GM12878 (cell line): ENCODE results near the gene ERVMER34-1. TPM values are rescaled to one million over a fixed set of nuclear protein-coding genes. Genes with fewer than 3 reads are reported as not detected.

Experiments used
- ASH2L ChIP-seq: fragments of 300-600, 200-600 bp; sonication (generic); IDR thresholded peaks from 2 replicates; pipeline ENCODE4 v1.6.1; 2017; ENCODE audit warnings: low read depth, mild to moderate bottlenecking, borderline replicate concordance
- CREM ChIP-seq: IDR thresholded peaks from 2 replicates; pipeline ENCODE4 v1.6.1; 2014; ENCODE audit warnings: antibody characterized with exemption, low read depth
- EED ChIP-seq: sonication (generic); IDR thresholded peaks from 2 replicates; pipeline ENCODE4 v1.6.1; 2016; ENCODE audit warnings: antibody characterized with exemption, low read depth
- GATAD2B ChIP-seq: fragments of 450-650 bp; conservative IDR thresholded peaks from 2 replicates; pipeline ENCODE4 v1.6.1; 2017; ENCODE audit warnings: low read depth, mild to moderate bottlenecking, moderate library complexity
- HDAC6 ChIP-seq: fragments of 200-600 bp; sonication (generic); IDR thresholded peaks from one replicate; pipeline ENCODE4 v1.8.0; 2017; ENCODE audit warnings: antibody characterized with exemption; ENCODE audit not compliant: unreplicated experiment
- KAT2A ChIP-seq: conservative IDR thresholded peaks from 2 replicates; pipeline ENCODE4 v1.6.1; 2011; ENCODE audit warnings: low read depth, low read length; ENCODE audit not compliant: control insufficient read depth
- LARP7 ChIP-seq: fragments of 450-650 bp; IDR thresholded peaks from 2 replicates; pipeline ENCODE4 v1.6.1; 2017; ENCODE audit warnings: mild to moderate bottlenecking
- MYB ChIP-seq: fragments of 150-350 bp; IDR thresholded peaks from 2 replicates; pipeline ENCODE4 v1.6.1; 2014; ENCODE audit warnings: mild to moderate bottlenecking, low read depth, low read length, borderline replicate concordance
- NFIC ChIP-seq: IDR thresholded peaks from 2 replicates; pipeline ENCODE4 v1.6.1; 2012; ENCODE audit warnings: low read depth, mild to moderate bottlenecking, inconsistent platforms, low read length, moderate library complexity
- NR2C2 ChIP-seq: IDR thresholded peaks from 2 replicates; pipeline ENCODE4 v1.6.1; 2011; ENCODE audit warnings: borderline replicate concordance, low read depth; ENCODE audit not compliant: control insufficient read depth, insufficient read length
- PML ChIP-seq: IDR thresholded peaks from 2 replicates; pipeline ENCODE4 v1.6.1; 2012; ENCODE audit warnings: low read length, inconsistent platforms
- RFX5 ChIP-seq: IDR thresholded peaks from 2 replicates; pipeline ENCODE4 v1.6.1; 2011; ENCODE audit warnings: low read depth, low read length, improper control_type of control experiment
- SKIL ChIP-seq: fragments of 450-650 bp; IDR thresholded peaks from 2 replicates; pipeline ENCODE4 v1.6.1; 2017; ENCODE audit warnings: mild to moderate bottlenecking, low read depth, inconsistent platforms; ENCODE audit not compliant: poor library complexity, severe bottlenecking
- SMC3 ChIP-seq: IDR thresholded peaks from 2 replicates; pipeline ENCODE4 v1.6.1; 2011; ENCODE audit warnings: low read length, improper control_type of control experiment, borderline replicate concordance
- SPI1 ChIP-seq: IDR thresholded peaks from 2 replicates; pipeline ENCODE4 v1.6.1; 2011; ENCODE audit warnings: low read depth, mild to moderate bottlenecking, low read length, moderate library complexity, borderline replicate concordance; ENCODE audit not compliant: insufficient read depth
- YBX1 ChIP-seq: fragments of 450-650 bp; IDR thresholded peaks from 2 replicates; pipeline ENCODE4 v1.6.1; 2016; ENCODE audit warnings: antibody characterized with exemption
- YY1 ChIP-seq: IDR thresholded peaks from 2 replicates; pipeline ENCODE4 v1.6.1; 2011; ENCODE audit warnings: low read depth, mild to moderate bottlenecking, low read length
- polyA plus RNA-seq, 11 experiments: library from polyadenylated mRNA; depleted of rRNA in 4 of 11; unstranded in 6 of 11; stranded (reverse) in 5 of 11; fragments of >200 nt; fragmentation: Nextera tagmentation in 4 of 11; fragmentation: Illumina TruSeq in 1 of 11; extraction: Ambion mirVana in 4 of 11; extraction: Trizol in 1 of 11; gene quantifications; 1 replicate in 1 of 11; 2 replicates in 10 of 11; pipeline versions ENCODE4 v1.2.1 to v1.2.3, GENCODE V29; 2011 to 2016; ENCODE audit warnings: inconsistent platforms in 2 of 11, missing spikeins in 2 of 11, low read depth in 1 of 11
- total RNA-seq, 4 experiments: library from RNA; depleted of rRNA in 3 of 4; stranded (reverse); fragments of >200 nt in 3 of 4; fragmentation: Illumina TruSeq in 1 of 4; extraction: Trizol in 1 of 4; gene quantifications; 2 replicates each; pipeline versions ENCODE4 v1.2.1 to v1.2.3, GENCODE V29; 2013 to 2021
- TF ChIP-seq, protein P1 (sequence below): fragments of 450-650 bp; formaldehyde crosslinking; IDR thresholded peaks from 2 replicates; pipeline ENCODE4 v1.5.0; 2022; ENCODE audit warnings: mild to moderate bottlenecking, missing genetic modification characterization
- TF ChIP-seq, protein P2 (sequence below): fragments of 450-650 bp; IDR thresholded peaks from 2 replicates; pipeline ENCODE4 v1.6.1; 2016; ENCODE audit warnings: mild to moderate bottlenecking
- TF ChIP-seq, protein P3 (sequence below): fragments of 450-650 bp; IDR thresholded peaks from 2 replicates; pipeline ENCODE4 v1.6.1; 2017; ENCODE audit warnings: antibody characterized with exemption, mild to moderate bottlenecking, moderate library complexity

ERVMER34-1 gene
- total and polyA plus RNA-seq, 10 of the 15 experiments (the other 5 are each of a cell fraction or from before 2014, with no cell fraction given), result not detected

DNA sequence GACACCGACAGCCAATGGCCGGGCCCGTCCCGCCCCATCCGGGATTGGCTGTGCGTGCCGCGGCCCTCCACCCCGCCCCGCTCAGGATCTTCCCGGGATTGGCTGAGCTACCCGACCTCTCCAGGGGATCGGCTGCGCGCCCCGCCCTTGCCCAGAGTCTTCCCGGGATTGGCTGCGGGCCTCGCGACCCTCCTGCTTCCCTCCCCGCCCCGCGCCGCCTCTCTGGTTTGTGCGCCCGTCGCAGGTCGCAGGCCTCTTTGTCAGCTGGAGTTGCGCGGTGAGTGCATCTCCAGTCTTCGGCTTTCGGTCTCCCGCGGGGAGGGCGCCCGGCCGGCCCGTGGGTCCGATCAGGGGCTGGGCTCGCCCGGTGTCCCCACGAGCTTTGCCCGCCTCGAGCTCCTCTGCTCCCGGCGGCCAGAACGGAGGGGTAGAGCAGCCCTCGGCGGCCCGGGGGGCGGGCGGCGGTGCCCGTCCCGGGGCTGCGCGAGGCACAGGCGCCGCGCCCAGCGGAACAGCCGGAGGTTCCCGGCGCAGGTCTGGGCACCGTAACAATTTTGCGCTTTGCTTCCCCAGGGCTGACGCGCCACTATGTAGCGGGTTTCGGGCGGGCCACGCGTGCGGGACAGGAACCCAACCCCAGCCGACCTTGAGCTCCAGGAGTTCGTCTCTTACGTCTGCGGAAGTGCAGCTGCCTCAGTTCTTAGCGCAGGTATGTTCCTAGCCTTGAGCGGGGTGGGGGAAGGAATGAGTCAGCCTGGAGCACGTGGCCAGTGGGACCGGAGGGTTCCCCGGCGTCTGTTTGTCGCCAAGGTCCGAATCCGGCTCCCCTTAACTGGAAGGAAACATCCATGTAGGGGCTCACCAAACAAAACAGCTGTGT is 38.7 kb downstream of the ERVMER34-1 start (continued):
- TF ChIP-seq GATAD2B, result peak; percentile 92
- TF ChIP-seq HDAC6, result peak; percentile 81
- 0 out of 2 replicates have a peak, but pooled peaks have one; percentile 4 for TF ChIP-seq YY1
- peak; percentile 66; the same call in 1 of the 2 replicates for TF ChIP-seq EED
- TF ChIP-seq, protein P1, sequence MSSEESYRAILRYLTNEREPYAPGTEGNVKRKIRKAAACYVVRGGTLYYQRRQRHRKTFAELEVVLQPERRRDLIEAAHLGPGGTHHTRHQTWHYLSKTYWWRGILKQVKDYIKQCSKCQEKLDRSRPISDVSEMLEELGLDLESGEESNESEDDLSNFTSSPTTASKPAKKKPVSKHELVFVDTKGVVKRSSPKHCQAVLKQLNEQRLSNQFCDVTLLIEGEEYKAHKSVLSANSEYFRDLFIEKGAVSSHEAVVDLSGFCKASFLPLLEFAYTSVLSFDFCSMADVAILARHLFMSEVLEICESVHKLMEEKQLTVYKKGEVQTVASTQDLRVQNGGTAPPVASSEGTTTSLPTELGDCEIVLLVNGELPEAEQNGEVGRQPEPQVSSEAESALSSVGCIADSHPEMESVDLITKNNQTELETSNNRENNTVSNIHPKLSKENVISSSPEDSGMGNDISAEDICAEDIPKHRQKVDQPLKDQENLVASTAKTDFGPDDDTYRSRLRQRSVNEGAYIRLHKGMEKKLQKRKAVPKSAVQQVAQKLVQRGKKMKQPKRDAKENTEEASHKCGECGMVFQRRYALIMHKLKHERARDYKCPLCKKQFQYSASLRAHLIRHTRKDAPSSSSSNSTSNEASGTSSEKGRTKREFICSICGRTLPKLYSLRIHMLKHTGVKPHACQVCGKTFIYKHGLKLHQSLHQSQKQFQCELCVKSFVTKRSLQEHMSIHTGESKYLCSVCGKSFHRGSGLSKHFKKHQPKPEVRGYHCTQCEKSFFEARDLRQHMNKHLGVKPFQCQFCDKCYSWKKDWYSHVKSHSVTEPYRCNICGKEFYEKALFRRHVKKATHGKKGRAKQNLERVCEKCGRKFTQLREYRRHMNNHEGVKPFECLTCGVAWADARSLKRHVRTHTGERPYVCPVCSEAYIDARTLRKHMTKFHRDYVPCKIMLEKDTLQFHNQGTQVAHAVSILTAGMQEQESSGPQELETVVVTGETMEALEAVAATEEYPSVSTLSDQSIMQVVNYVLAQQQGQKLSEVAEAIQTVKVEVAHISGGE (CRISPR knock-in tag), result no peak
- TF ChIP-seq NFIC, result no peak
- TF ChIP-seq MYB, result no peak
- TF ChIP-seq YBX1, result no peak
- peak; percentile 99 for TF ChIP-seq LARP7
- TF ChIP-seq, protein P2, sequence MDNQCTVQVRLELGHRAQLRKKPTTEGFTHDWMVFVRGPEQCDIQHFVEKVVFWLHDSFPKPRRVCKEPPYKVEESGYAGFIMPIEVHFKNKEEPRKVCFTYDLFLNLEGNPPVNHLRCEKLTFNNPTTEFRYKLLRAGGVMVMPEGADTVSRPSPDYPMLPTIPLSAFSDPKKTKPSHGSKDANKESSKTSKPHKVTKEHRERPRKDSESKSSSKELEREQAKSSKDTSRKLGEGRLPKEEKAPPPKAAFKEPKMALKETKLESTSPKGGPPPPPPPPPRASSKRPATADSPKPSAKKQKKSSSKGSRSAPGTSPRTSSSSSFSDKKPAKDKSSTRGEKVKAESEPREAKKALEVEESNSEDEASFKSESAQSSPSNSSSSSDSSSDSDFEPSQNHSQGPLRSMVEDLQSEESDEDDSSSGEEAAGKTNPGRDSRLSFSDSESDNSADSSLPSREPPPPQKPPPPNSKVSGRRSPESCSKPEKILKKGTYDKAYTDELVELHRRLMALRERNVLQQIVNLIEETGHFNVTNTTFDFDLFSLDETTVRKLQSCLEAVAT, result no peak
- TF ChIP-seq SMC3, result no peak
- peak; percentile 92 for TF ChIP-seq PML
- TF ChIP-seq ASH2L, result no peak
- TF ChIP-seq SPI1, result peak; percentile 62; the same call in 1 of the 2 replicates
- TF ChIP-seq RFX5, result peak; percentile 71; the same call in 1 of the 2 replicates
- TF ChIP-seq, protein P3, sequence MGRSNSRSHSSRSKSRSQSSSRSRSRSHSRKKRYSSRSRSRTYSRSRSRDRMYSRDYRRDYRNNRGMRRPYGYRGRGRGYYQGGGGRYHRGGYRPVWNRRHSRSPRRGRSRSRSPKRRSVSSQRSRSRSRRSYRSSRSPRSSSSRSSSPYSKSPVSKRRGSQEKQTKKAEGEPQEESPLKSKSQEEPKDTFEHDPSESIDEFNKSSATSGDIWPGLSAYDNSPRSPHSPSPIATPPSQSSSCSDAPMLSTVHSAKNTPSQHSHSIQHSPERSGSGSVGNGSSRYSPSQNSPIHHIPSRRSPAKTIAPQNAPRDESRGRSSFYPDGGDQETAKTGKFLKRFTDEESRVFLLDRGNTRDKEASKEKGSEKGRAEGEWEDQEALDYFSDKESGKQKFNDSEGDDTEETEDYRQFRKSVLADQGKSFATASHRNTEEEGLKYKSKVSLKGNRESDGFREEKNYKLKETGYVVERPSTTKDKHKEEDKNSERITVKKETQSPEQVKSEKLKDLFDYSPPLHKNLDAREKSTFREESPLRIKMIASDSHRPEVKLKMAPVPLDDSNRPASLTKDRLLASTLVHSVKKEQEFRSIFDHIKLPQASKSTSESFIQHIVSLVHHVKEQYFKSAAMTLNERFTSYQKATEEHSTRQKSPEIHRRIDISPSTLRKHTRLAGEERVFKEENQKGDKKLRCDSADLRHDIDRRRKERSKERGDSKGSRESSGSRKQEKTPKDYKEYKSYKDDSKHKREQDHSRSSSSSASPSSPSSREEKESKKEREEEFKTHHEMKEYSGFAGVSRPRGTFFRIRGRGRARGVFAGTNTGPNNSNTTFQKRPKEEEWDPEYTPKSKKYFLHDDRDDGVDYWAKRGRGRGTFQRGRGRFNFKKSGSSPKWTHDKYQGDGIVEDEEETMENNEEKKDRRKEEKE, result no peak
- TF ChIP-seq NR2C2, result no peak
- TF ChIP-seq CREM, result peak; percentile 76
- TF ChIP-seq SKIL, result no peak
- no peak for TF ChIP-seq KAT2A
